B cell (primary cell): Measurements from ENCODE around the gene CLDN7. TPM values are rescaled to one million over a fixed set of nuclear protein-coding genes. Genes with fewer than 3 reads are reported as not detected.

Source experiments
- ATAC-seq: fragments of 200-7000 bp; cut with Tn5 transposase; one replicate; pipeline ENCODE4 v1.10.0; 2021; ENCODE audit warnings: low read depth, mild to moderate bottlenecking, moderate number of reproducible peaks, moderate library complexity
- CTCF ChIA-PET: fragments of 350-600 bp; sonication (Branson Sonifier 250); formaldehyde crosslinking; loops from one replicate; lab custom pipeline; 2021; ENCODE audit warnings: antibody characterized with exemption, inconsistent platforms; lab: Charles Lee
- POLR2A ChIA-PET: fragments of 350-600 bp; sonication (Branson Sonifier 250); formaldehyde crosslinking; loops from one replicate; lab custom pipeline; 2021; ENCODE audit warnings: antibody characterized with exemption; lab: Charles Lee
- DNase-seq: peaks from one replicate; pipeline ENCODE4 v3.0.0; 2013
- H2AFZ ChIP-seq: 2 replicates; pipeline ENCODE4 v1.6.1; 2012; ENCODE audit warnings: mild to moderate bottlenecking, low read depth, low read length; ENCODE audit not compliant: insufficient read depth, poor library complexity, severe bottlenecking
- H3K27ac ChIP-seq, 2 donors: 1 replicate in 1 of 2; 2 replicates in 1 of 2; pipeline ENCODE4 v1.5.1; 2012 to 2013; ENCODE audit warnings: low read length in 2 of 2, mild to moderate bottlenecking in 2 of 2, moderate library complexity in 1 of 2
- H3K27me3 ChIP-seq, 4 experiments: fragments of 200-600 bp in 1 of 4; sonication (generic) in 1 of 4; replicated peaks in 1 of 4; 1 replicate in 2 of 4; 2 replicates in 2 of 4; pipeline versions ENCODE4 v1.6.1 to v1.7.0; 2013 to 2016; ENCODE audit warnings: low read length in 3 of 4, mild to moderate bottlenecking in 2 of 4, mixed read lengths in 1 of 4, moderate library complexity in 1 of 4; ENCODE audit not compliant: insufficient read depth in 4 of 4, control insufficient read depth in 3 of 4; ENCODE audit errors: control extremely low read depth in 1 of 4
- H3K36me3 ChIP-seq, 2 experiments: replicated peaks in 1 of 2; 1 replicate in 1 of 2; 2 replicates in 1 of 2; pipeline versions ENCODE4 v1.6.1 to v1.7.1; 2013; ENCODE audit warnings: low read length in 1 of 2; ENCODE audit not compliant: insufficient read depth in 2 of 2, control insufficient read depth in 1 of 2; ENCODE audit errors: control extremely low read depth in 1 of 2, extremely low read depth in 1 of 2
- H3K4me1 ChIP-seq, 2 donors: fragments of 200-600 bp in 1 of 2; sonication (generic) in 1 of 2; 1 replicate in 1 of 2; 2 replicates in 1 of 2; pipeline versions ENCODE4 v1.5.1 to v1.6.1; 2013 to 2017; ENCODE audit warnings: low read length in 2 of 2; ENCODE audit not compliant: control insufficient read depth in 2 of 2, insufficient read depth in 2 of 2
- H3K4me2 ChIP-seq: replicated peaks from 2 replicates; pipeline ENCODE3; 2012; ENCODE audit warnings: mild to moderate bottlenecking, low read depth, low read length; ENCODE audit not compliant: poor library complexity, severe bottlenecking
- H3K4me3 ChIP-seq, 5 experiments: fragments of 200-600 bp in 1 of 5; sonication (generic) in 1 of 5; 1 replicate in 3 of 5; 2 replicates in 2 of 5; pipeline versions ENCODE4 v1.5.1 to v1.7.0; 2011 to 2016; ENCODE audit warnings: low read length in 4 of 5, mild to moderate bottlenecking in 4 of 5, low read depth in 2 of 5, control low read depth in 1 of 5, moderate library complexity in 1 of 5; ENCODE audit not compliant: insufficient read depth in 1 of 5; ENCODE audit errors: control extremely low read depth in 1 of 5, extremely low read depth in 1 of 5
- H3K79me2 ChIP-seq: fragments of 200-600 bp; sonication (generic); one replicate; pipeline ENCODE4 v1.6.0; 2016; ENCODE audit warnings: low read length; ENCODE audit not compliant: control insufficient read depth, insufficient read depth
- H3K9ac ChIP-seq: fragments of 200-600 bp; sonication (generic); 2 replicates; pipeline ENCODE4 v1.6.1; 2017; ENCODE audit warnings: mild to moderate bottlenecking, low read length, moderate library complexity
- H3K9me3 ChIP-seq, 3 donors: one replicate each; pipeline versions ENCODE4 v1.6.1 to v1.7.1; 2013; ENCODE audit warnings: low read length in 2 of 3; ENCODE audit not compliant: control insufficient read depth in 2 of 3, insufficient read depth in 1 of 3; ENCODE audit errors: control extremely low read depth in 1 of 3
- H4K20me1 ChIP-seq: 2 replicates; pipeline ENCODE4 v1.6.0; 2012; ENCODE audit warnings: mild to moderate bottlenecking, low read length; ENCODE audit not compliant: insufficient read depth, control insufficient read depth, poor library complexity, severe bottlenecking
- H3K27ac Mint-ChIP-seq: one replicate; pipeline ENCODE4 v1.8.0; 2021; ENCODE audit warnings: mixed read lengths
- H3K27me3 Mint-ChIP-seq: one replicate; pipeline ENCODE4 v1.8.0; 2021; ENCODE audit warnings: mixed read lengths
- H3K4me1 Mint-ChIP-seq: one replicate; pipeline ENCODE4 v1.8.0; 2021; ENCODE audit warnings: mixed read lengths
- H3K4me3 Mint-ChIP-seq: one replicate; pipeline ENCODE4 v1.8.0; 2021; ENCODE audit warnings: mixed read lengths
- H3K9me3 Mint-ChIP-seq: one replicate; pipeline ENCODE4 v1.8.0; 2022; ENCODE audit warnings: mixed read lengths; ENCODE audit not compliant: insufficient read depth
- CTCF ChIP-seq: fragments of 200-600 bp; IDR thresholded peaks from one replicate; pipeline ENCODE4 v1.8.0; 2022; ENCODE audit warnings: antibody characterized with exemption, mild to moderate bottlenecking
- EZH2 ChIP-seq: IDR thresholded peaks from 2 replicates; pipeline ENCODE4 v1.6.1; 2012; ENCODE audit warnings: borderline replicate concordance, low read depth, mild to moderate bottlenecking, moderate library complexity, low read length; ENCODE audit not compliant: insufficient read depth, poor library complexity, severe bottlenecking
- WGBS: methylation state at CpG from one replicate; pipeline ENCODE4 v1.1.5; 2013; ENCODE audit warnings: missing lambda C conversion rate; ENCODE audit not compliant: insufficient coverage; 5-methylcytosine and 5-hydroxymethylcytosine counted together
- intact Hi-C: fragments of 100-400 bp; cut with micrococcal nuclease; formaldehyde crosslinking; loops from one replicate; pipeline ENCODE4 v1.10.0; 2022
- polyA plus RNA-seq: library from polyadenylated mRNA; depleted of rRNA; stranded (reverse); fragments of >200 nt; gene quantifications from 2 replicates; pipeline ENCODE4 v1.2.3, GENCODE V29; 2012
- total RNA-seq, 2 donors: library from RNA; stranded (reverse); fragments of 120-200 nt in 1 of 2; gene quantifications; 1 replicate in 1 of 2; 2 replicates in 1 of 2; pipeline versions ENCODE4 v1.2.3 to v1.2.4, GENCODE V29; 2013 to 2022

The CLDN7 gene
- total and polyA plus RNA-seq, 2 donors (not counting 1 experiment from before 2014, with no cell fraction given), result 1.2 to 5.8 TPM

GRCh38 chr17:7261379-7262191 lies 693 bp downstream of the CLDN7 start:
- intact Hi-C loops, result loop anchor here (2.0 kb wide), 1 partner anchor 19 kb away; the partner anchor contains the start of gene SLC2A4
- H3K4me3 Mint-ChIP-seq, result peak overlapping the region; percentile 84
- H3K4me3 ChIP-seq, result peak overlapping the region in 4 of 5 experiments; percentile 49 to 71 (median 60)
- peak overlapping the region; percentile 99 for H3K4me2 ChIP-seq
- peak overlapping the region; percentile 66 for H3K9ac ChIP-seq
- H4K20me1 ChIP-seq, result no peaks in the 10 kb centered on the region
- H3K27ac Mint-ChIP-seq, result peak overlapping the region; percentile 50
- no peaks in the 10 kb centered on the region for H3K9me3 Mint-ChIP-seq
- H3K9me3 ChIP-seq, result peaks cover 0 to 4% (median 0%) of the 10 kb centered on the region in 3 donors
- peak overlapping the region; percentile 96 for H2AFZ ChIP-seq
- H3K36me3 ChIP-seq, result peaks cover 3 to 22% of the 10 kb centered on the region in 2 experiments
- H3K27me3 Mint-ChIP-seq, result peaks cover 20% of the 10 kb centered on the region
- TF ChIP-seq EZH2, result no peak
- TF ChIP-seq CTCF, result no peak
- DNase-seq (peak; percentile 66), ATAC-seq (peak; percentile 59)
- 9% methylated on average over 66 of the region's 71 CpGs for WGBS
- H3K79me2 ChIP-seq, result no peaks in the 10 kb centered on the region
- ChIA-PET CTCF (no interaction called here), POLR2A (interaction anchor here (0.9 kb wide), 1 partner anchor 23 kb away, joined by 9 read pairs; no protein-coding TSS in a partner anchor)
- peaks cover 27 to 32% of the 10 kb centered on the region in 2 donors for H3K4me1 ChIP-seq
- peaks cover 0 to 17% (median 8%) of the 10 kb centered on the region in 4 experiments for H3K27me3 ChIP-seq
- peaks cover 27% of the 10 kb centered on the region for H3K4me1 Mint-ChIP-seq
- peak overlapping the region in 1 of 2 donors; percentile 59 for H3K27ac ChIP-seq
